Osteoblast (primary cell): Measurements from ENCODE around the gene PCDHGB5. TPM values are rescaled to one million over a fixed set of nuclear protein-coding genes. Genes with fewer than 3 reads are reported as not detected.
"Not testable (repeated sequence)": the region's sequence is repeated elsewhere in the genome, so short reads cannot be mapped to it uniquely, and the experiment has no call there.

ENCODE experiments used
- DNase-seq: peaks from one replicate; pipeline ENCODE4 v3.0.0; 2011; ENCODE audit warnings: low spot score, mixed read lengths; ENCODE audit not compliant: insufficient read length; ENCODE audit errors: missing footprints
- H2AFZ ChIP-seq: 2 replicates; pipeline ENCODE4 v1.6.0; 2011; ENCODE audit warnings: mild to moderate bottlenecking, low read length
- H3K27ac ChIP-seq: 2 replicates; pipeline ENCODE4 v1.5.1; 2011; ENCODE audit warnings: mild to moderate bottlenecking, low read depth, low read length, moderate library complexity
- H3K27me3 ChIP-seq: 2 replicates; pipeline ENCODE4 v1.6.0; 2012; ENCODE audit warnings: mild to moderate bottlenecking, control low read depth, inconsistent platforms, low read length, moderate library complexity; ENCODE audit not compliant: insufficient read depth
- H3K36me3 ChIP-seq: 2 replicates; pipeline ENCODE4 v1.5.1; 2011; ENCODE audit warnings: mild to moderate bottlenecking, low read length, control low read depth, moderate library complexity; ENCODE audit not compliant: insufficient read depth
- H3K4me1 ChIP-seq: 2 replicates; pipeline ENCODE4 v1.5.1; 2011; ENCODE audit warnings: mild to moderate bottlenecking, low read length, control low read depth, moderate library complexity; ENCODE audit not compliant: insufficient read depth
- H3K4me2 ChIP-seq: 2 replicates; pipeline ENCODE4 v1.6.0; 2011; ENCODE audit warnings: mild to moderate bottlenecking, low read length; ENCODE audit not compliant: insufficient read depth
- H3K4me3 ChIP-seq: fragments of 200-600 bp; sonication (generic); 3 replicates; pipeline ENCODE4 v1.5.1; 2012; ENCODE audit warnings: mild to moderate bottlenecking, low read length, inconsistent platforms; ENCODE audit not compliant: insufficient read depth
- H3K79me2 ChIP-seq: 2 replicates; pipeline ENCODE4 v1.6.0; 2012; ENCODE audit warnings: mild to moderate bottlenecking, low read length, control low read depth, inconsistent platforms; ENCODE audit not compliant: insufficient read depth
- H3K9me3 ChIP-seq: 2 replicates; pipeline ENCODE4 v1.5.1; 2011; ENCODE audit warnings: low read depth, low read length, control low read depth
- H4K20me1 ChIP-seq: 2 replicates; pipeline ENCODE4 v1.6.0; 2012; ENCODE audit warnings: mild to moderate bottlenecking, low read length, control low read depth; ENCODE audit not compliant: insufficient read depth
- total RNA-seq: library from RNA; depleted of rRNA; stranded (reverse); fragments of >200 nt; gene quantifications from 2 replicates; pipeline ENCODE4 v1.2.3, GENCODE V29; 2012
- TF ChIP-seq, protein P1 (sequence below): IDR thresholded peaks from 2 replicates; pipeline ENCODE4 v1.5.1; 2011; ENCODE audit warnings: mild to moderate bottlenecking, low read depth, low read length, moderate library complexity; ENCODE audit errors: extremely low read depth

PCDHGB5 gene
- total RNA-seq, 1 donor = 24.2 TPM

DNA sequence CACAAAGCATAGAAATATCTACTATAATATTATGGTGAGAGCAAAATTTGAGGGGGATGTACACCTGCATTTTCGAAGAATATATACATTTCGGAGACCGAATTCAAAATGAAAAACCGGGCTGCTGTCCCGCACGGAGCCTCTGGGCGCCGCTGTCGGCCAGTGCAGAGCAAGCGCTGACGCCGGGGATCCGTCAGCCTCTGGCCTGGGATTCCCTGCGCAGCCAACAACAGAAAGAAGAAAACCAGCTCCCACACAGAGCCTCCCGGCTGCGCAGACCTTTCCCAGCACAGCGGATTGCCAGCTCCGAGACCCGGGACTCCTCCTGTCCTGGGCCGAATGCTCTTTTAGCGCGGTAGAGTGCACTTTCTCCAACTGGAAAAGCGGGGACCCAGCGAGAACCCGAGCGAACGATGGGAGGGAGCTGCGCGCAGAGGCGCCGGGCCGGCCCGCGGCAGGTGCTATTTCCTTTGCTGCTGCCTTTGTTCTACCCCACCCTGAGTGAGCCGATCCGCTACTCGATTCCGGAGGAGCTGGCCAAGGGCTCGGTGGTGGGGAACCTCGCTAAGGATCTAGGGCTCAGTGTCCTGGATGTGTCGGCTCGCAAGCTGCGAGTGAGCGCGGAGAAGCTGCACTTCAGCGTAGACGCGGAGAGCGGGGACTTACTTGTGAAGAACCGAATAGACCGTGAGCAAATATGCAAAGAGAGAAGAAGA is 10.2 kb downstream of the PCDHGB5 start, which contains the start of gene PCDHGB6:
Gene PCDHGB6, plus strand, starts transcription at position 232 of the 716 bp plus-strand sequence. Its CDS starts 182 bp downstream, at position 414.
- H4K20me1 ChIP-seq, H3K36me3 ChIP-seq, H3K9me3 ChIP-seq, H3K79me2 ChIP-seq, H2AFZ ChIP-seq, H3K27me3 ChIP-seq, H3K4me1 ChIP-seq, H3K27ac ChIP-seq: not testable (repeated sequence)
- peak within 1 kb of the TSS; percentile 28 for H3K4me2 ChIP-seq
- peak; percentile 89 for DNase-seq
- peak within 1 kb of the TSS; percentile 60 for H3K4me3 ChIP-seq
- TF ChIP-seq, protein P1, sequence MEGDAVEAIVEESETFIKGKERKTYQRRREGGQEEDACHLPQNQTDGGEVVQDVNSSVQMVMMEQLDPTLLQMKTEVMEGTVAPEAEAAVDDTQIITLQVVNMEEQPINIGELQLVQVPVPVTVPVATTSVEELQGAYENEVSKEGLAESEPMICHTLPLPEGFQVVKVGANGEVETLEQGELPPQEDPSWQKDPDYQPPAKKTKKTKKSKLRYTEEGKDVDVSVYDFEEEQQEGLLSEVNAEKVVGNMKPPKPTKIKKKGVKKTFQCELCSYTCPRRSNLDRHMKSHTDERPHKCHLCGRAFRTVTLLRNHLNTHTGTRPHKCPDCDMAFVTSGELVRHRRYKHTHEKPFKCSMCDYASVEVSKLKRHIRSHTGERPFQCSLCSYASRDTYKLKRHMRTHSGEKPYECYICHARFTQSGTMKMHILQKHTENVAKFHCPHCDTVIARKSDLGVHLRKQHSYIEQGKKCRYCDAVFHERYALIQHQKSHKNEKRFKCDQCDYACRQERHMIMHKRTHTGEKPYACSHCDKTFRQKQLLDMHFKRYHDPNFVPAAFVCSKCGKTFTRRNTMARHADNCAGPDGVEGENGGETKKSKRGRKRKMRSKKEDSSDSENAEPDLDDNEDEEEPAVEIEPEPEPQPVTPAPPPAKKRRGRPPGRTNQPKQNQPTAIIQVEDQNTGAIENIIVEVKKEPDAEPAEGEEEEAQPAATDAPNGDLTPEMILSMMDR = peak; percentile 56

- TF ChIP-seq, protein P1 = no peak
- Histone ChIP-seq H3K79me2 (no peaks in the 10 kb centered on the region), H3K36me3 (no peaks in the 10 kb centered on the region), H4K20me1 (peaks cover 3% of the 10 kb centered on the region), H2AFZ (no peak overlapping the region), H3K9me3 (peaks cover 3% of the 10 kb centered on the region), H3K27me3 (peaks cover 11% of the 10 kb centered on the region), H3K27ac (no peak overlapping the region), H3K4me1 (no peaks in the 10 kb centered on the region), H3K4me2 (no peak overlapping the region), H3K4me3 (no peak overlapping the region)
- DNase-seq = no peak
Observed at GRCh38 chr5:141409598-141410306, 12.0 kb downstream of the PCDHGB5 start.

GRCh38 chr5:141411575-141411974 is 13.8 kb downstream of the PCDHGB5 start:
- no peak overlapping the region for H3K4me2 ChIP-seq
- no peaks in the 10 kb centered on the region for H3K79me2 ChIP-seq
- H4K20me1 ChIP-seq = no peaks in the 10 kb centered on the region
- no peaks in the 10 kb centered on the region for H3K36me3 ChIP-seq
- H3K9me3 ChIP-seq = peaks cover 3% of the 10 kb centered on the region
- no peak overlapping the region for H3K27ac ChIP-seq
- DNase-seq = no peak
- no peak overlapping the region for H3K4me3 ChIP-seq
- no peaks in the 10 kb centered on the region for H3K4me1 ChIP-seq
- TF ChIP-seq, protein P1 = no peak
- no peak overlapping the region for H2AFZ ChIP-seq
- H3K27me3 ChIP-seq = peaks cover 11% of the 10 kb centered on the region
